Stimulated activated CD8-positive, alpha-beta memory T cell treated with anti-CD3 and anti-CD28 coated beads, Interleukin-7, amount 100 ng/mL, for 1 hour (primary cell): ENCODE results near the gene GNG7.
"Not testable (repeated sequence)": the region's sequence is repeated elsewhere in the genome, so short reads cannot be mapped to it uniquely, and the experiment has no call there.

Experiments
- DNase-seq, 2 donors: peaks; one replicate each; pipeline ENCODE4 v3.0.0-alpha.2; 2020; ENCODE audit warnings: low read depth in 2 of 2

GNG7 gene

DNA sequence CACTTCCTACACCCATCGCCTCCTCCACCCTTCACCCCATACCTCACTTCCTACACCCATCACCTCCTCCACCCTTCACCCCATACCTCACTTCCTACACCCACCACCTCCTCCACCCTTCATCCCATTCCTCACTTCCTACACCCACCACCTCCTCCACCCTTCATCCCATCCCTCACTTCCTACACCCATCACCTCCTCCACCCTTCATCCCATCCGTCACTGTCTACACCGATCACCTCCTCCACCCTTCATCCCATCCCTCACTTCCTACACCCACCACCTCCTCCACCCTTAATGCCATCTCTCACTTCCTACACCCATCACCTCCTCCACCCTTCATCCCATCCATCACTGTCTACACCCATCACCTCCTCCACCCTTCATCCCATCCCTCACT is 10.7 kb upstream of the GNG7 start:
- not testable (repeated sequence) for DNase-seq

DNA sequence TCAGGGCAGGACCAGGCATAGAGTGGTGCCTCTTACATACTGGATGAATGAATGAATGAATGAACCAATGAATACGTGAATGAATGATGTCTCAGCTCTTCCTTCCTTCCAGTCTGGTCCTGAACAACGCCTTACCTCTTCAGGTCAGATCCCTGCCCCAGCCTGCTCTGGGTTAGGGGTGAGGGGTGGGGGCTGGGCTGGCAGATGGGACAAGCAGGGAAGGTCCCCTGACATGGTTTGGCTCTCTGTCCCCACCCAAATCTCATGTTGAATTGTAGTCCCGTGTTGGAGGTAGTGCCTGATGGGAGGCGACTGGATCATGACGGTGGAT is 9.3 kb upstream of the GNG7 start:
- no peak for DNase-seq

DNA sequence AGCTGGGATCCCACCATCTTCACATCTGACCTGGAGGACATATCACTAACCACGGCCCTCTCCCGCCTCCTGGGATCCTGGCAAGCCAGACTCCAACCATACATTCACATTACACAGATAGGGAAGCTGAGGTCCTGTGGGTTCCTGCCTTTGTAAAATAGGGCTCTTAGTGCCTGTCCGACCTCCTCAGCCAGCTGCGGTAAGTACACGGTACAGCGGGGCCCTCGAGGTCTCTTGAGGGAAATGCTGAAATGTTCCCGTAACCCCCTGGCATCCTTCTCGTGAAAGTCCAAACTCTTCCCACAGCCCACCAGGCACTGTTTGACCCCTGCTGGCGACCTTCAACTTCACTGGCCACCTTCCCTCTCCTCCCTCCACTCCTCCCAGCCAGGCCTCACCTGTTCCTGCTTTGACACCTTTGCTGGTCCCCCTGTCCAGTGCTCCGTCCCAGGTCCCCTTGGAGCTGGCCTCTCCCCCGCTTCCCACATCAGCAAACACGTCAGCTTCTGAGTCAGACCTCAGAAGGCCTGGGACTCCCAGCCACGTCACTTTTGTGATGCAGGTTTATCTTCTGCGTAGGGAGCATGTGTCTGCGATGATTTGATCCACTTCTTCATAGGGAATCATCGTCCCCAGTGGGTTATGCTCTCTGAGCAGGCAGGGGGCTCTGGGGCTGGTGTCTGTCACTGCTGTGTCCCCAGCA is 8.8 kb upstream of the GNG7 start:
- DNase-seq = no peak

DNA sequence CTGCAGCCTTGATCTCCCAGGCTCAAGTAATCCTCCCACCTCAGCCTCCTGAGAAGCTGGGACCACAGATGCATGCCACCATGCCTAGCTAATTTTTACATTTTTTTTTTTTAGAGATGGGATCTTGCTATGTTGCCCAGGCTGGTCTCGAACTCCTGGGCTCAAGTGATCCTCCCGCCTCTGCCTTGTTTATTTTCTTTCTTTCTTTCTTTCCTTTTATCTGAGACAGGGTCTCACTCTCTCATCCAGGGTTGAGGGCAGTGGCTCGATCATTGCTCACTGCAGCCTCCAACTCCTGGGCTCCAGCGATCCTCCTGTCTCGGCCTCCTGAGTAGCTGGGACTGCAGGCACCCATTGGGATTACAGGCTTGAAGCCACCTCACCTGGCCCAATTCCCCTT is 3.8 kb upstream of the GNG7 start:
- DNase-seq = no peak

DNA sequence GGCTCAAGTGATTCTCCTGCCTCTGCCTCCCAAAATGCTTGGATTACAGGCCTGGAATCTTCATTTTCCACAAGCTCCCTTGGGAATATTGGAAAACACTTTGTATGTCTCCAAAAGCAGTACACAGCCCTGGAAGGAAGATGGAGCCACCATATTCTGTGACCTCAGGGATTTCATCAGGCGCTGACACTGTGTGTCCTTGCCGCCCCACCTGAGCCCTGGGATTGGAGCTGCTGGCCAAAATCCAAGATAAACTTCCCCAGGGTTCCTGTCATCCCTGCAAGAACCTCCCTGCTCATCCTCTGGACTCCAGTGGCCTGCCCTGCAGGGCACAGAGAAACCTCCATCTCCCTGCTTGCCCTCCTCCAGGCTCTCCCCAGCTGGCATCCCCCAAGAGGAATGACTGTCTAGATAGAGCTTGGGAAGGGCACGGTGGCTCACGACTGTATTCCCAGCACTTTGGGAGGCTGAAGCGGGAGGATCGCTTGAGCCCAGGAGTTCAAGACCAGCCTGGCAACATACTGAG is 1.3 kb upstream of the GNG7 start:
- DNase-seq = no peak

DNA sequence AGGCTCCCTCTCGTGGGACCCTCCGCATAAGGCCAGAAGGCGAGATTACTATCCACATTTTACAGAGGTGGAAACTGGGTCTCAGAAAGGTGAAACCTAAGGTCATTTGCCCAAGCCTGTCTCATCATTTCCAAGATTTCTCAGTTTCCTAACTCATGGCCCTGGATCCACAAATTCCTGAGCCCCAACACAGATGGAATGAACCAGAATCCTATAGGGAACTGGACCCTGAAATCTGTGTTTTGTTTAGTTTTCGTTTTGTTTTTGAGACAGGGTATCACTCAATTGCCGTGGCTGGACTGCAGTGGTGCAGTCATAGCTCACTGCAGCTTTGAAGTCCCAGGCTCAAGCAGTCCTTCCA is 563 bp upstream of the GNG7 start:
- DNase-seq = no peak

DNA sequence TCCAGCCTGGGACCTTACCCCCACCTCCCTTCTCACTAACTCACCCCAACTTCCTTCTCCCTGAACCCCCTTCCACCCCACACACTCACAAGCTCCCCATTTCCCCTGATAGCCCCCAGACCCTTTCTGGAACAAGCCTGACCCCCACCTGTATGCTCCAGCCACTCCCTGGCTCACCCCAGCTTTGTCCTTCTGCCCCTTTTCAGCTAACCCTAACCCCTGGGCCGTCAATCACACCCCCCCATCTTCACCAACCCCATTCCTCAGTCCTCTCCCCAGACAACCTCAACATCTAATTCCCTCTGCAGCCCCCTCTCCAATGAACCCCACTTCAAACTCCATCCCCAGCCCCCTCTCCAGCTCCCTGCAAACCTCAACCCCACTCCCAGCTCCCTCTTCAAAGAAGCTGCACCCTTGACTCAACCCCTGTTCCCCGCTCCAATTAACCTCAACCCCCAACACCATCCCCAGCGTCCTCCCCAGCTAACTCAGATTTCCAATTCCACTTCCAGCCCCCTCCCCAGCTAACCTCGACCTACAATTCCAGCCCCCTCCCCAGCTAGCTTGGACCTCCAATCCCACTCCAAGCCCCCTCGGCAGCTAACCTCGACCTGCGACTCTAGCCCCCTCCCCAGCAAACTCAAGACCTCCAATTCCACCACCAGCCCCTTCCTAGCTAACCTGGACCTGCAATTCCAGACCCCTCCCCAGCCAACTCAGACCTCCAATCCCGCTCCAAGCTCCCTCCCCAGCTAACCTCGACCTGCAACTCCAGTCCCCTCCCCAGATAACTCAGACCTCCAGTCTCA is 929 bp downstream of the GNG7 start:
- DNase-seq = no peak

DNA sequence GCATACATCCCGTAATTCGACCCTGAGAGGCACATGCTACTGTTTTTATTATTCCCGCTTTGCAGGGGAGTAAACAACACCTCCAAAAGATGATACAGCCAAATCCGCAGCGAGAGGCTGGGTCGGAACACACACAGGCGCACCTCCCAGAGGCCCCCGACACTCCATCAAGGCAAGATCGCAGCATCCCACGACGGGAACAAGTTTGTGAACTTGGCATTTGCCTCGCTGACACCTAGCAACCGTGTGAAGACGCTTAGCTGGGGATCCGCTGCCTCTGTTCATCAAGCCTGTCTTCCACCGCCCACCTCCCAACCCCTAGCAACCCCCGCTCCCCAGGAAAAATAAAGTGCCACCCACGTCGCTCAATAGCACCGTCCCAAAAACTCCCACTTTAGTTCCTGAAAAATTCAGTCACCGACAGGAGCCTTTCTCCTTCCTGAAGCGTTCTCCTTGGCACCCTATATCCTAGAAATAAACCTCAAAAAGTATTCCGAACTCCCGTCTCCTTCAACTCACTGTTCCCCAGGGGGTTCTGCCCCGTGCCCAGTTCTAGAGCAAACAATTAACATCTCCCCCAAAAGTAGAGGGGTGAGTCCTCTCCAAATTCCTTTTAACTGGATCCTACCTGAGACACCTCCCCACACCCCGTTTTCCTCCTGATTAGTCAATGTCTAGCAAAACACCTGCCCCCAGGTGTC is 1.7 kb downstream of the GNG7 start:
- no peak for DNase-seq

DNA sequence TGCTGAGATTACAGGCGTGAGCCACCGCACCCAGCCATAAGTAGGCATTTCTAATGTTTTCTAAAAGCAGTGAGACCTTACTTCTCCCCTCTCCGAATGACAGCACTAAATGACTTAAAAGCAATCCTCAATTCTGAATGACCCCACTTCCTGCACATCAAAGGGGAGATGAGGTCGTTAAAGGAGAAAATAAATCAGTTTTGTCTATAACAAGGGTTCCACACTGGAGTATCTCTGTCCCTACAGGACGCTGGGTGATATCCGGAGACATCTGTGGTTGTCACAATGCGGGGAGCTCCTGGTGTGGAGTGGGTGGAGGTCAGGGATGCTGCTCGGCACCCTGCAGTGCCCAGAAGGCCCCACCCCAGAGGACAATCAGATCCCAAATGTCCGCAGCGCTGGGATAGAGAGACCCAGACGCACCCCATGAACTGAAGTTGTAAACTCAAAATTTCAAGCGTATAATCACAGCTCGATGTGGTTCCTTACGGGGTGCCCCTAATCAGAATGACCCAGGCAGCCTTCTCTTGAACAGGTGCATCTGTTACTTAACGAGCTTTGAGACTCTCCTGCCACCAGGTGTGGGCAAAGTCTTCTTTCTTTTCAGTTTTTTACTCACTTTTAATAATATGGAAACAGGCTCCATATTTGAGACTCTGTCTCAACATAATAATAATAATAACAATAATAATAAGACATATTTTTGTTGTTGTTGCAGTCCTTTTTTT is 2.9 kb downstream of the GNG7 start:
- DNase-seq = no peak

DNA sequence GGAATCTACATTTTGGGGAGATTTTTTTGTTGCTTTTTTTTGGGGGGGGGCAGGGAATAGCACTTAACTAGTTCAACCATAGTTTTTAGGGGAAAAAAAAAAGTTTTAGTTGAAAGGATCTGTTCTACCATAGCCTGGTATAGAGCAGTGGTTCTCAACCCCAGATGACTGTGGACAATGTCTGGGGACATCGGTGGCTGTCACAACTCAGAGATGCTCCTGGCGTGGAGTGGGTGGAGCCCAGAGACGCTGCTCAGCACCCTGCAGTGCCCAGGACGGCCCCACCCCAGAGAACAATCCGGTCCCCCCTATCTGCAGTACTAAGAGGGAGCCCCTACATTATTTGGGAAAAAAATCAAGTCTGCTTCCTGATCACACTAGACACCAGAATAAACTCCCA is 8.3 kb downstream of the GNG7 start:
- DNase-seq = no peak

DNA sequence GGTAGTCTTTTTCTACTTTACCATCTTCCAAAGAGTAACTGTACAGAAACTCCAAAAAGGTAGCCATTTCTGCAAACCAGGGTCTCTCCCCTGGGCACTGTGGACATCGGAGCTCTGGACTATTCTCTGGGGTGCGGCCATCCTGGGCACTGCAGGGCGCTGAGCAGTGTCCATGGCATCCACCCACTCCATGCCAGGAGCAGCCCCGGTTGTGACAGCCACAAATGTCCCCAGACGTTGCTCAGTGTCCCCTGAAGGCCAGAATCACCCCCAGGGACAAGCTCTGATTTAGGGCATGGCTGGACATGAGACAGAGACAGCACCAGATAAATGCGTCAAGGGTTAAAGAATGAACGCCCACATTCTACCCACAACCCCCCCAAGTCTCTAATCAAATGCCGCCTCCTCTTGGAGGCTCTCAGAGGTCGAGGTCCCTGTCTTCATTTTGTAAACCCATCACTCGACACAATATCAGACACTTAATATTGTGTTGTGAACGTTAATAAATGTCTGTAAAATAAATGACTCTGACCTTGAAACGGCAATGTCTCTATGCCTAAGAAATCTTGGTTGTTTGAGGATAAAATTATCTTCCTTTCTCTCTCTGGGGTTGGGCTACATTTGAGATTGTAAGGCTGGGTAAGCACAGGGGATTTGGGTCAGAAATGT is 8.9 kb downstream of the GNG7 start:
- DNase-seq = no peak

DNA sequence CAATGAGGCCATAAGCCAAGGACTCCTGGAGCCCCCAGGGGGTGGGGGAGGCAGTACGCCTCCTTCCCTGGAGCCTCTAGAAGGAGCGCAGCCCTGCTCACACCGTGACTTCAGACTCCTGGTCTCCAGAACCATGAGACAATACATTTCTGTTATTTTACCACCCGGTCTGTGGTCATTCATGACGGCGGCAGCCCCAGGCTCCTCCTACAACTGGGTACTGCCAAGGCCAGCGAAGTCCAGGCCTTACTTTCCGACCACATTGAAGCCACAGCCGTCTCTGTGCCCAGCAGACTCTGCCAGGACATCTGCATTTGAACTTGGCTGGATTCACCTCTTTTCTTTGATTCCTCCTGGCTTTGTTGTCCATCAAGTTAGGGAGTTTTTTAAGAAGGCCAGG is 10.5 kb downstream of the GNG7 start:
- DNase-seq = no peak

DNA sequence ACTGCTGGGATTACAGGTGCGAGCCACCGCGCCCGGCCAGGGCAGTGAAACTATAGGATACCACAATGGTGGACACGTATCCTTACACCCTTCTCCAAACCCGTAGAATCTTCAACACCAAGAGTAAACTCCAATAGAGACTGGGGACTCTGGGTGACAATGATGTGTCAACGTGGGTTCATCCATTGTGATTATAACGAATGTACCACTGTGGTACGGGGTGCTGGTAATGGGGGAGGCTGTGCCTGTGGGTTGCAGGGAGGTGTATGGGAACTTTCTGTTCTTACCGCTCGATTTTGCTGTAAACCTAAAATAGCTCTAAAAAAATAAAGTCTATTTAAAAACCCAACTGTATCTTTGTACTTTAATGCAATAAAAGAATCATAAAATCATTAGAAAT is 11.6 kb downstream of the GNG7 start:
- DNase-seq = no peak

DNA sequence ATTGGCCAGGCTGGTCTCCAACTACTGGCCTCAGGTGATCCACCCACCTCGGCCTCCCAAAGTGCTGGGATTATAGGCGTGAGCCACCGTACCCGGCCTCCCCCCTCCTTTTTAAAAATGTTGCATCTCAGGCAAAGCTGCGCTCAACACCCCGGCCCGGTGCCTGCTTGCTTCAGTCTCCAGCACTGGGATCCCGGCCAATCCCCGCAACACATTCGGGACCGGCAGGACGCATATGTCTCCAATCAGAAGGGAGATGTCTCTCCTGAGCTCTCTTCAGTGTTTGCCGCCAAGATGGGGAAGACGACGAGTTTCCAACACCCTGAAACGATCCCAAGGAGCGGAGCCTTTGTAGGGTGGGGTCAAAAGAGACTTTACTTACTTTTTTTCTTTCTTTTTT is 16.1 kb downstream of the GNG7 start:
- DNase-seq = no peak

DNA sequence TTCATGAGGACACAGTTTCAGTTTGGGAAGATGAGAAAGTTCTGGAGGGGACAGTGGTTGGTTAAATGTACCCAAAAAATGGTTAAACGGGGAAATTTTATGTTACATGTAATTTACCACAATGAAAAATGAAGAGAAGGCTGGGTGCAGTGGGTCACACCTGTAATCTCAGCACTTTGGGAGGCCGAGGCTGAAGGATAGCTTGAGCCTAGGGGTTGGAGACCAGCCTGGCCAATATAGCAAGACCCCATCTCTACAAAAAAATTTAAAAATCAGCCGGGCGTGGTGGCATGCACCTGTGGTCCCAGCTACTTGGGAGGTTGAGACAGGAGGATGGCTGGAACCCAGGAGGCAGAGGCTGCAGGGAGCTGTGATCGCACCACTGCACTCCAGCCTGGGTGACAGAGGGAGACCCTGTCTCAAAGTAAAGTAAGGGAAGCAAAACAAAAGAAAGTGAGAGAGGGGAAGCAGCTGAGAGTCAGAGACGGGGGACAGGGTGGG is 17.2 kb downstream of the GNG7 start:
- no peak for DNase-seq

DNA sequence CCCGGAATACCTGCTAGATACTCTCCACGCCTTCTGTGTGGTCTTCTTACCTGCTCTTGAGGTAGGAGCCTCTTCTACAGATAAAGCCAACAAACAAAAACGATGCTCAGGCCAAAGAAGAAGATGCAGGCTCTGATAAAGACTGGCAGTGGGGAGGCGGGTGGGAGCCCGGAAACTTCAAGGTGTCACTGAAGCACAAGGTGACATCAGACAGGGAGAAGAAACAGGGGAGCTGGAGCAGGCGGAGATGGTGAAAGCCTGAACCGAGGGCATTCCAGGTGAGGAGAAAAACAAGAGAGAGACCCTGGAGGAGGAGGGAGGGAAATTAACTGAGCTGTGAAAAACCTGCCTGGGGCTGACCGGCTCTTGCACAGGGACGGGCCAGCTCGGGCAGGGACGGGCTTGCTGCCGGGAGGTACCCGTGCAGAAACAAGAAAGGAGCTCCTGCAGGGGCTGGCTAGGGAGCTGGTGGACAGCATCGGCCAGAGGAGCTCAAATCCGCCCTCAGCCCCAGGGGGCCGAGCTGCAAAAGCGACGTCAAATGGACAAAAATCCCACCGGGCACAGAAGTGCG is 19.0 kb downstream of the GNG7 start:
- DNase-seq = no peak

DNA sequence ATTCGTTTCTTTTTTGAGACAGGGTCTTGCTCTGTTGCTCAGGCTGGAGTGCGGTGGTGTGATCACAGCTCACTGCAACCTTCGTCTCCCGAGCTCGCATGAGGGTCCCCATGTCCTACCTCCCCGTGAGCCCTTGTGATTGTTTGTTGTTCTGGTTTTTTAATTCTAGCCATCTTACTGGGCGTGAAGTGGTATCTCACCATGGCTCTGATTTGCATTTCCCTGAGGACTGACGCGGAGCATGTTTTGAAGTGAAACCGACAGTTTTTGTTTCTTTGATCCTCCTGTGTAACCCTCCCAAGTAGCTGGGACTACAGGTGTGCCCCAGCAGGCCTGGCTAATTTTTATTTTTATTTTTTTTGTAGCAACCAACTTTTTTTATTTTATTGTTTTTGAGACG is 21.7 kb downstream of the GNG7 start:
- no peak for DNase-seq

DNA sequence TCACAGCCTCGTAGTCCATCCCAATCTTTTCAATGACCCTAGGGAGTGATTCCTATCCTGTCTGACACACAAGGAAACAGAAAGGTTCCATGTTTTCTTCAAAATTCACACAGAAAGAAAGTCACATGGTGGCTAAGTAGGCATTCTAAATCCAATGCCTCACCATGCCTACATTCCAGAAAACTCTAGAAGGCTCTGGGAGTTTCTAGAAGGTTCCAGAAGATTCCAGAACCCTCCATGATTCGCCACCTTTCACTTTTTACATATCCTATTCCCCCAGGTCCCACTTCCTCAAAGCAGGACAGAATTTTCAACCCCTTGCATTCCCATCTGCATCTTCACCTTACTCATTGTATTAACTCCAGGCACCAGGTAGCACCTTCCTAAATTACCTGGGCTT is 23.1 kb downstream of the GNG7 start:
- no peak for DNase-seq

DNA sequence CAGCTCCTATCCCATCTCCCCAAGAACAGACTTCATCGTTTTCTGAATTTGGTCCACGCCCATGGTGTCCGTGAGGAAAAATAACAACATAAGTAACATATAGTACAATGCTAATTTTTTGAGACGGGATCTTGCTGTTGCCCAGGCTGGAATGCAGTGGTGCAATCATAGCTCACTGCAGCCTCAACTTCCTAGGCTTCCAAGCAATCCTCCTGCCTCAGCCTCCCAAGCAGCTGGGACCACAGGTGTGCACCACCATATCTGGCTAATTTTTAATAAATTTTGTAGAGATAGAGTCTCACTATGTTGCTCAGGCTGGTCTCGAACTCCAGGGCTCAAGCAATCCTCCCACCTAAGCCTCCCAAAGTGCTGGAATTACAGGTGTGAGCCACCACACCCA is 23.5 kb downstream of the GNG7 start:
- not testable (repeated sequence) for DNase-seq

DNA sequence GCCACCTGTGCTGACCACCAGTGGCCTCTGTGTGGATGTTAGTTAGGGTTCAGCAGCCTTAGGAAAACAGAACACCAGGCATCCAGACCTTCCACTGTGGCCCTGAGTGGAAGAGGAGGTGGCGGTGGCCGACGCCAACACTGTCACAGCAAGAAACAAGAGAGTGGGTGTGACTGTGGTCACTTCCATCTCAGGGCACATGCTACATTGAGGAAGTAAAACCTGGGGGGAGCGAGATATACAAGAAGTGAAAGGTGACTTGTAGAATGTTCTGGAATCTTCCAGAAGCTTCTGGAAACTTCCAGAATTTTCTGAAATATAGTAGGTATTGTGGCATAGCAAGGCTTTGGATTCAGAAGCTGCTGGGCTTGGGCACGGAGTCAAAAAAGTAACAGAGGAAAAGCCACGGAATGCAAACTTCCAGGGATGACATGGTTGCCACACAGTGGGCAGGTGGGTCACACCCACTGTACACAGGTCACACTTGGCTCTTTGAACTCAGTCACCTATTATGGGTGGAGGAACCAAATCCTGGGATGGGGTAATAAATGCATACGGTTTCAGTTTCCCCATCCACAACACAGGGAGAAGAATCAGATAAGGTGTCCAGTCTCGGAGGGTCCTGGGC is 24.3 kb downstream of the GNG7 start:
- no peak for DNase-seq

DNA sequence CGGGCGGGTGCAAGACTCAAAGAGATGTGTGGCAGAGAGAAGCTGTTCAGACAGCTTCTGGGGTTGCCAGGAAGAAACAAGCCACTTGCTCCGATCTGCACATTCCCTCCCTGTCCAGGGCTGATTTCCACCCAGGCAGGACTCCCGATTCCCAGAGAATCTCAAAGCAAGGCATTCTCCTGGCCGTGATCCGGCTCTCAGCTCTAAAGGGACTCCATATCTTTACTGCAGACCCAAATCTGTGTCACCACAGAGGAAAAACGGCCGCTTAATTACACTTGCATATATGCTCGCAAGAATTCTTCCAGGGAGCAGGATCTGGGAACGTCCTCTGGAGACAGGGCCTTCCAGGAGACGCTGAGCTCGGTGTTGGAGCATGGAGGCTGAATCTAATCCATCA is 25.7 kb downstream of the GNG7 start:
- DNase-seq = no peak
